Measurements from ENCODE around the gene UBE3A. TPM values are rescaled to one million over a fixed set of nuclear protein-coding genes. Genes with fewer than 3 reads are reported as not detected.

The UBE3A gene
- total RNA-seq, 1 experiment from 2014 or later, result 121 TPM

DNA sequence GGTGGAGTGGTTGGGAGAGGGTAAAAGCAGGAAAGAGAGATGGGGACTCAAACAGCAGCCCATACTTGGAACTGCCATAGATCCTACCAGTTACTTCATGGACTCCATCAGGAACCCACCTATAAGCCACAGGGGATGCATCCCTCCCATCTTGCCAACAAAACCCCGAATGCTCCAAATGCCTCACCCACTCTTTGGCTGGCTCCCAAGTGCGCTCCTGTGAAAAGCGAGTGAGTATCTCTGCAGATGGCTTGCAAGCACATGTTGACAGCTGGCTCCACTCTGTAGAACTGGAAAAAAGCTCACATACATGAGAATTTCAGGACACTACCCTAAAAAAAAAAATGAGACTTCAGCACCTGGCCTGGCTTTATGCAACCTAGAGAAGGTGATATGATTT, 151.0 kb downstream of the UBE3A start:
- Histone ChIP-seq H3K9me3 (ENCODE audit: low read length) (peaks cover 9% of the 10 kb centered on the region), H3K4me1 (ENCODE audit: low read length) (no peaks in the 10 kb centered on the region), H3K9me2 (replicated peaks; ENCODE audit: insufficient read depth, low read length) (0 out of 2 replicates have a peak, but pooled peaks cover 3% of the 10 kb centered on the region), H4K20me1 (ENCODE audit: insufficient read depth, low read depth, low read length) (no peaks in the 10 kb centered on the region), H3K79me2 (ENCODE audit: low read length) (no peaks in the 10 kb centered on the region), H3K27ac (ENCODE audit: low read length) (no peak overlapping the region), H3K36me3 (ENCODE audit: insufficient read depth, low read length) (no peaks in the 10 kb centered on the region), H3K9ac (ENCODE audit: low read length) (no peak overlapping the region), H2AFZ (ENCODE audit: low read length) (no peak overlapping the region), H3K27me3 (ENCODE audit: low read length) (no peaks in the 10 kb centered on the region), H3K4me3 (ENCODE audit: low read length) (no peak overlapping the region), H3K4me2 (ENCODE audit: low read depth, low read length, poor library complexity, severe bottlenecking) (no peak overlapping the region)
- no peak for DNase-seq
